Motor neuron (in vitro differentiated cells): ENCODE measurements around the gene STIP1. TPM values are rescaled to one million over a fixed set of nuclear protein-coding genes. Genes with fewer than 3 reads are reported as not detected.

Experiments
- ATAC-seq, 8 experiments: fragments of 200-7000 bp; cut with Tn5 transposase; replicated peaks in 6 of 8; 2 replicates each; pipeline ENCODE4 v1.8.0; 2021; ENCODE audit warnings: mild to moderate bottlenecking in 8 of 8, moderate library complexity in 8 of 8
- H3K27ac ChIP-seq, 2 donors: fragments of 250-450 bp; sonication (Bioruptor Pico); 2 replicates each; pipeline ENCODE4 v1.9.0; 2021; ENCODE audit warnings: antibody characterized with exemption in 2 of 2, mild to moderate bottlenecking in 2 of 2, moderate library complexity in 1 of 2
- H3K4me1 ChIP-seq, 2 donors: fragments of 250-450 bp; sonication (Bioruptor Pico); replicated peaks in 1 of 2; 2 replicates each; pipeline ENCODE4 v1.6.1; 2021; ENCODE audit warnings: antibody characterized with exemption in 2 of 2, mild to moderate bottlenecking in 2 of 2, moderate library complexity in 1 of 2
- H3K4me3 ChIP-seq, 5 donors: fragments of 250-450 bp; sonication (Bioruptor Pico); 2 replicates each; pipeline ENCODE4 v1.9.0; 2021; ENCODE audit warnings: antibody characterized with exemption in 5 of 5, mild to moderate bottlenecking in 5 of 5, moderate library complexity in 4 of 5
- WGBS, 10 experiments: fragments of 450-650 bp; shearing (Covaris generic); methylation state at CpG; one replicate each; pipeline ENCODE4 v1.0.0; 2022; 5-methylcytosine and 5-hydroxymethylcytosine counted together
- in situ Hi-C, 9 experiments: fragments of 400-800 bp; cut with MboI; loops; one replicate each; pipeline ENCODE4 v1.15.0; 2021; ENCODE audit warnings: low sequenced_read_pairs in 9 of 9, low pct_unique_long_range_greater_than_20kb in 2 of 9; ENCODE audit not compliant: unreplicated experiment in 9 of 9
- total RNA-seq, 8 experiments: library from RNA; unstranded; fragments of 300-600 nt; gene quantifications; 2 replicates each; pipeline versions ENCODE4 v1.2.3 to v1.2.4, GENCODE V29; 2022

The STIP1 gene
- total RNA-seq, 8 experiments from 2014 or later, result 110 to 251 (median 163) TPM

GRCh38 chr11:64163951-64164350 is 22.0 kb upstream of the STIP1 start:
- in situ Hi-C loops, result loop anchor here in 7 of 9 experiments (25.0 kb wide), 2 partner anchors 177 to 327 kb away; partner anchors contain the start of genes MARK2 (in 7 of the 7) and OTUB1 (in 3 of the 7)
- H3K4me1 ChIP-seq, result peaks cover 12 to 15% of the 10 kb centered on the region in 2 donors
- no peak overlapping the region for H3K4me3 ChIP-seq
- WGBS, 10 experiments, result 80 to 100% (median 100%) methylated on average over 1 to 4 of the region's 5 CpGs; no CpG with 5 or more reads in 6 of the 10 experiments
- no peak overlapping the region for H3K27ac ChIP-seq
- no peak for ATAC-seq

GRCh38 chr11:64164392-64165312 is 21.3 kb upstream of the STIP1 start:
- WGBS, 10 experiments, result 20 to 66% (median 54%) methylated on average over 1 to 5 of the region's 20 CpGs; no CpG with 5 or more reads in 2 of the 10 experiments
- Histone ChIP-seq H3K27ac (no peak overlapping the region), H3K4me3 (peak overlapping the region in 3 of 5 donors; percentile 45 to 49 (median 48)), H3K4me1 (peaks cover 12 to 15% of the 10 kb centered on the region in 2 donors)
- ATAC-seq, result peak in 3 of 8 experiments; percentile 3 to 22 (median 5)
- in situ Hi-C loops, result loop anchor here in 7 of 9 experiments (25.0 kb wide), 2 partner anchors 177 to 327 kb away; partner anchors contain the start of genes MARK2 (in 7 of the 7) and OTUB1 (in 3 of the 7)

- WGBS, 10 experiments, result no CpG with 5 or more reads among the region's 32 CpGs
- H3K4me3 ChIP-seq, result peak overlapping the region; percentile 45 to 66 (median 48)
- H3K27ac ChIP-seq, result no peak overlapping the region
- peak; percentile 21 to 58 (median 40) for ATAC-seq
- H3K4me1 ChIP-seq, result peaks cover 12 to 15% of the 10 kb centered on the region in 2 donors
- in situ Hi-C loops, result loop anchor here in 7 of 9 experiments (25.0 kb wide), 2 partner anchors 178 to 328 kb away; partner anchors contain the start of genes MARK2 (in 7 of the 7) and OTUB1 (in 3 of the 7)
These were observed 20.5 kb upstream of the STIP1 start for GRCh38 chr11:64165481-64165841.

GRCh38 chr11:64165842-64166635 is 19.9 kb upstream of the STIP1 start, which contains the start of gene MACROD1:
Gene MACROD1 (minus strand): TSS chr11:64166113. CDS start chr11:64165994, 119 bp downstream.
- H3K4me3 ChIP-seq, result peak within 1 kb of the TSS; percentile 45 to 66 (median 48)
- in situ Hi-C loops, result loop anchor here in 7 of 9 experiments (25.0 kb wide), 2 partner anchors 179 to 329 kb away; partner anchors contain the start of genes MARK2 (in 7 of the 7) and OTUB1 (in 3 of the 7)
- peak; percentile 92 to 95 (median 95) for ATAC-seq
- H3K4me1 ChIP-seq, result peaks cover 12 to 15% of the 10 kb centered on the region in 2 donors
- WGBS, 10 experiments, result 0% methylated on average over 1 to 6 of the region's 92 CpGs; no CpG with 5 or more reads in 8 of the 10 experiments
- H3K27ac ChIP-seq, result peak within 1 kb of the TSS in 1 of 2 donors; percentile 15

- Histone ChIP-seq H3K4me3 (no peak overlapping the region), H3K27ac (no peak overlapping the region), H3K4me1 (peaks cover under 1 to 3% of the 10 kb centered on the region in 2 donors)
- WGBS, 10 experiments, result 80 to 100% (median 95%) methylated on average over 2 to 4 of the region's 4 CpGs; no CpG with 5 or more reads in 2 of the 10 experiments
- in situ Hi-C loops, result loop anchor here in 7 of 9 experiments (25.0 kb wide), 2 partner anchors 183 to 333 kb away; partner anchors contain the start of genes MARK2 (in 7 of the 7) and OTUB1 (in 3 of the 7)
- no peak for ATAC-seq
These were observed 15.6 kb upstream of the STIP1 start for GRCh38 chr11:64170419-64170818.

- Histone ChIP-seq H3K27ac (no peak overlapping the region), H3K4me3 (no peak overlapping the region), H3K4me1 (no peaks in the 10 kb centered on the region)
- in situ Hi-C loops, result loop anchor here in 7 of 9 experiments (25.0 kb wide), 2 partner anchors 186 to 336 kb away; partner anchors contain the start of genes MARK2 (in 7 of the 7) and OTUB1 (in 3 of the 7)
- ATAC-seq, result no peak
- 64 to 100% (median 93%) methylated on average over 1 to 4 of the region's 4 CpGs; no CpG with 5 or more reads in 1 of the 10 experiments for WGBS, 10 experiments
These were observed 12.2 kb upstream of the STIP1 start for GRCh38 chr11:64173616-64174355.

- Histone ChIP-seq H3K4me1 (peaks cover 12 to 15% of the 10 kb centered on the region in 2 donors), H3K27ac (no peak overlapping the region), H3K4me3 (no peak overlapping the region)
- ATAC-seq, result no peak
- WGBS, 10 experiments, result 74 to 100% (median 90%) methylated on average over 2 to 6 of the region's 8 CpGs; no CpG with 5 or more reads in 3 of the 10 experiments
- in situ Hi-C loops, result no loop called here
These were observed 9.2 kb upstream of the STIP1 start for GRCh38 chr11:64176751-64177150.

GRCh38 chr11:64178203-64178602 is 7.8 kb upstream of the STIP1 start:
- in situ Hi-C loops, result no loop called here
- no peak for ATAC-seq

GRCh38 chr11:64178951-64179639 is 6.9 kb upstream of the STIP1 start:
- H3K4me3 ChIP-seq, result no peak overlapping the region
- in situ Hi-C loops, result no loop called here
- ATAC-seq, result no peak
- 80 to 100% (median 100%) methylated on average over 1 to 8 of the region's 12 CpGs; no CpG with 5 or more reads in 1 of the 10 experiments for WGBS, 10 experiments
- no peak overlapping the region for H3K27ac ChIP-seq
- H3K4me1 ChIP-seq, result peaks cover 25 to 26% of the 10 kb centered on the region in 2 donors

More at GRCh38 chr11:64178203-64178602, 7.8 kb upstream of the STIP1 start:
- H3K4me1 ChIP-seq, result peaks cover 19 to 20% of the 10 kb centered on the region in 2 donors
- 80 to 100% (median 93%) methylated on average over 1 of the region's 1 CpG; no CpG with 5 or more reads in 6 of the 10 experiments for WGBS, 10 experiments
- H3K27ac ChIP-seq, result no peak overlapping the region
- H3K4me3 ChIP-seq, result no peak overlapping the region

GRCh38 chr11:64180891-64181290 is 5.1 kb upstream of the STIP1 start:
- H3K4me3 ChIP-seq, result peak overlapping the region in 2 of 5 donors; percentile 15 to 26
- peak overlapping the region in 1 of 2 donors; percentile 60 for H3K27ac ChIP-seq
- in situ Hi-C loops, result no loop called here
- no peak for ATAC-seq
- WGBS, 10 experiments, result 0 to 94% (median 72%) methylated on average over 1 to 5 of the region's 5 CpGs; no CpG with 5 or more reads in 4 of the 10 experiments
- peaks cover 28 to 29% of the 10 kb centered on the region in 2 donors for H3K4me1 ChIP-seq
